ENCODE results near the gene ZNF644.
"Not testable (repeated sequence)": the region's sequence is repeated elsewhere in the genome, so short reads cannot be mapped to it uniquely, and the experiment has no call there.

Gene ZNF644

GRCh38 chr1:90986953-90987352 lies 34.9 kb downstream of the ZNF644 start:
- no peak for DNase-seq (ENCODE audit: low spot score)

- DNase-seq (ENCODE audit: low spot score): no peak
These were observed 44.3 kb downstream of the ZNF644 start for GRCh38 chr1:90977522-90977921.

- peak; percentile 29 for DNase-seq (ENCODE audit: low spot score)
These were observed 47.7 kb downstream of the ZNF644 start for GRCh38 chr1:90973897-90974798.

GRCh38 chr1:90970208-90970607 lies 51.6 kb downstream of the ZNF644 start:
- no peak for DNase-seq (ENCODE audit: low spot score)

GRCh38 chr1:90969241-90969640 lies 52.6 kb downstream of the ZNF644 start:
- no peak for DNase-seq (ENCODE audit: low spot score)

GRCh38 chr1:90964444-90965035 lies 57.3 kb downstream of the ZNF644 start:
- DNase-seq (ENCODE audit: low spot score): no peak

GRCh38 chr1:90963651-90964050 lies 58.2 kb downstream of the ZNF644 start:
- no peak for DNase-seq (ENCODE audit: low spot score)

- no peak for DNase-seq (ENCODE audit: low spot score)
These were observed 58.6 kb downstream of the ZNF644 start for GRCh38 chr1:90963236-90963635.

GRCh38 chr1:90959352-90960206 lies 62.3 kb downstream of the ZNF644 start:
- DNase-seq (ENCODE audit: low spot score): no peak

- no peak for DNase-seq (ENCODE audit: low spot score)
These were observed 64.3 kb downstream of the ZNF644 start for GRCh38 chr1:90957497-90957896.

GRCh38 chr1:90955769-90956168 lies 66.1 kb downstream of the ZNF644 start:
- DNase-seq (ENCODE audit: low spot score): no peak

- no peak for DNase-seq (ENCODE audit: low spot score)
These were observed 68.9 kb downstream of the ZNF644 start for GRCh38 chr1:90952906-90953305.

- no peak for DNase-seq (ENCODE audit: low spot score)
These were observed 70.8 kb downstream of the ZNF644 start for GRCh38 chr1:90951009-90951408.

GRCh38 chr1:90948301-90948700 lies 73.5 kb downstream of the ZNF644 start:
- DNase-seq (ENCODE audit: low spot score): no peak

GRCh38 chr1:90946630-90947029 lies 75.2 kb downstream of the ZNF644 start:
- no peak for DNase-seq (ENCODE audit: low spot score)

GRCh38 chr1:90945287-90945686 lies 76.5 kb downstream of the ZNF644 start:
- DNase-seq (ENCODE audit: low spot score): no peak

- DNase-seq (ENCODE audit: low spot score): no peak
These were observed 77.9 kb downstream of the ZNF644 start for GRCh38 chr1:90943966-90944365.

- no peak for DNase-seq (ENCODE audit: low spot score)
These were observed 81.1 kb downstream of the ZNF644 start for GRCh38 chr1:90940746-90941145.

GRCh38 chr1:90936731-90937130 lies 85.1 kb downstream of the ZNF644 start:
- no peak for DNase-seq (ENCODE audit: low spot score)

- DNase-seq (ENCODE audit: low spot score): no peak
These were observed 85.8 kb downstream of the ZNF644 start for GRCh38 chr1:90936061-90936460.

GRCh38 chr1:90928231-90928630 lies 93.6 kb downstream of the ZNF644 start:
- DNase-seq (ENCODE audit: low spot score): not testable (repeated sequence)

GRCh38 chr1:90927674-90928073 lies 94.2 kb downstream of the ZNF644 start:
- not testable (repeated sequence) for DNase-seq (ENCODE audit: low spot score)

- no peak for DNase-seq (ENCODE audit: low spot score)
These were observed 94.9 kb downstream of the ZNF644 start for GRCh38 chr1:90926971-90927370.

Data from AG20443 (cell line).